Anterior cingulate cortex (tissue), 58 donors: ENCODE data around the gene ECI1.
A peak's percentile ranks its signal among the peaks of the same experiment; 100 is the strongest.

Source experiments
- DNase-seq, 58 donors: peaks; one replicate each; lab custom pipeline; 2025; lab: John Stamatoyannopoulos, UW

The ECI1 gene, protein sequence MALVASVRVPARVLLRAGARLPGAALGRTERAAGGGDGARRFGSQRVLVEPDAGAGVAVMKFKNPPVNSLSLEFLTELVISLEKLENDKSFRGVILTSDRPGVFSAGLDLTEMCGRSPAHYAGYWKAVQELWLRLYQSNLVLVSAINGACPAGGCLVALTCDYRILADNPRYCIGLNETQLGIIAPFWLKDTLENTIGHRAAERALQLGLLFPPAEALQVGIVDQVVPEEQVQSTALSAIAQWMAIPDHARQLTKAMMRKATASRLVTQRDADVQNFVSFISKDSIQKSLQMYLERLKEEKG

DNA sequence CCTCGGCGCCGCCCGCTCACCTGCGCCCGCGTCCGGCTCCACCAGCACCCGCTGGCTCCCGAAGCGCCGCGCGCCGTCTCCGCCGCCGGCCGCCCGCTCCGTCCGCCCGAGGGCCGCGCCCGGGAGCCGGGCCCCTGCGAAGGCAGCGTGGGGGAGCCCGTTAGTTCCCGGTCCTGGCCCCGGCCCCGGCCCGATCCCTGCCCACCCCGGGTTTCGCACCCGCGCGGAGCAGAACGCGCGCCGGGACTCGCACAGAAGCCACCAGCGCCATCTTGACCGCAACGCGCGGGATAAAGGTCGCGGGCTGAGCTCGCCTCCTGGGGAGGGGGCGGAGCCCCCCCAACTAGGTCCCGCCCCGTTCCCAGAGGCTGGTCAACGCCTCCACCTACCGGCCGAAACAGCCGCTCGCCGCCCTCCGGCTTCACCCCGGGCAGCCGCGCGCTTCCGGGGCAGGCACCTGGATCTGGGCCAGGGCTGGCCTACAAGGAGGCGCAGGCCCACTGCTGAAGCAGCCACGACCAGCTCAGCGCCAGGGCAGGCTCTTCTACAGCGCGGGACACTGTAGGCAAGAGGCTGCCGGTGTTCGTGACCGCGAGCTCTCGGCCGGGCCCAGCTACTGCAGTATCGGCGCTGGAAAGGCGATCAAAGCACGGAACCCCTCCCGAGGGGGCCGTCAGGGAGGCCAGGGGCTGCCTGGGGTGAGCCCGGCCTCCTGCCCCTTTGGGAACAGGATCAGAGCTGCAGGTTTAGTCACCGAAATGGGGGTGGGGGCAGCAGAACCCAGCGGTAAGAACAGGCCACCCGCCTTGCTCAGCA lies at the start of gene ECI1:
Gene ECI1, minus strand, starts transcription at position 292 of the 816 bp plus-strand sequence. Its CDS starts 21 bp downstream, at position 271.
- peak; percentile 35 to 96 (median 88) for DNase-seq

GRCh38 chr16:2299915-2300192 lies 48.5 kb upstream of the ECI1 start:
- no peak for DNase-seq

DNA sequence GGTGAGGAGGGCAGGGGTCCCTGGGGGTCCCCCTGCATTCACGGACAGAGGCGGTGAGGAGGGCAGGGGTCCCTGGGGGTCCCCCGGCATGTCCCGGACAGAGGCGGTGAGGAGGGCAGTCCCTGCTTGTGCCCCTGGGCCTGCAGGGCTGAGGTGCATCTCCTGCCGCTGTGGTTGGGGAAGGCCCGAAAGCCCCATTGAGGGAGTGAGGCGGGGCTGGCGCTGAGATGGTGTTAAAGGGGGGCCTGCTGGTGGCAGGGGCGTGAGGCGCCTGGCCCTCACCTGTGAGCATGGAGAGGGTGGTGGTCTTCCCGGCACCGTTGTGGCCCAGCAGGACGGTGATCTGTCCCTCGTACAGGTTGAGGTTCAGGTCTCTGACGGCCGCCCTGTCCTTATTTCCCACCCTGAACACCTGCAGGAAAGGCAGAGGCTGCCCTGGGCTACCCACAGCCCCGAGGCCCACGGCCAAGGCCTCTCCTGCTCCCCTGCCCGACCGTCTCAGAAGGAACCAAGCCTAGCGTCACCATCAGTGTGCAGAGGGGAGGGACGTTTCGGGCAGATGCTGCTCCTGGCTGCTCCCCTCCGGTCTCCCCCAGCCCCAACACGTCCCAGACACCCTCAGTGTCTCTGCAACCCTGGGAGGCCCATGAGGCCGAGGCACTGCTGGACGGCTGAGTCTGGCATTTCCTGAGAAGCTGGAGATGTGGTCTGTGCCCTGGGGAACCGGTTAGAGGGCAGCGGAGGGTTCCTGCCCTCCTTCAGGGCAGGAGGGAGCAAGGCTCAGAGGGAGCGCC lies 47.9 kb upstream of the ECI1 start:
- no peak for DNase-seq

- DNase-seq: no peak
These were observed 47.2 kb upstream of the ECI1 start for GRCh38 chr16:2298621-2299020.

- no peak for DNase-seq
These were observed 46.1 kb upstream of the ECI1 start for GRCh38 chr16:2297506-2297860.

DNA sequence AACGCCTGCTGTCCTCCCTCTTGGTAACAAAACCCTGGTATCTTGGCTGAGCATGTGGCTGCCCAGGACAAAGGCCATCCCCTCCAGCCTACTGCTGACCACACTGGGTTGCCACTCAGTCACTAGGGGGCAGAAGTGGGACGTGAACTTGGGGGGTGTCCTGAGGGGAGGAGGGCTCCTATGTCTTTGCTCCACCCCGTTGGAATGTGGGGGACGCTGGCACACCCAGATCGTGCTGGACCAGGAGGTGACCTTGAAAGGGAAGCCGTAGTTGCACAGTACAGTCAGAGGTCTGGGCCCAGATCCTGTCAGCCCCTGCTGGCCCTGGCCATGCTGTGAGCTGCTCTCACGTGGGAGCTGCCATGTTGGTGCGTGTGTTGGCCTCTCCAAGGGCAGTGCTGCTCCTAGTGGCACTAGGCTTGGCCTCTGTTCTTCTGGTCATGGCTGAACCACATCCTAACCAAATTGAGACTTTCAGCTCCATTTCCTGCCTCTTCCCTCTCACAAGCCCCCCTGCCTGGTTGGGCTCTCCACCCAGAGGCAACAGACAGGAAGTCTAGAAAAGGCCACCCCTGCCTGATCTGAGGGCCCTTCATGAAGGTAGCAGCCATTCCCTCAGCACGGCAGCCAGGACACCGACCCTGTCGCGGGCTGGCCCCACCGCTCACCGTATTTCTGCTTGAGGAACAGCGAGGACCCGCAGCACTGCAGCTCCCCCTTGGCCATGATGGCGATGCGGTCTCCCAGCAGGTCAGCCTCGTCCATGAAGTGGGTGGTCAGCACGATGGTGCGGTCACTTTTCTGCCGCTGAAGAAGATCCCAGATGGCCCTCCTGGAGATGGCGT lies 45.5 kb upstream of the ECI1 start:
- no peak for DNase-seq

GRCh38 chr16:2295056-2295798 lies 43.8 kb upstream of the ECI1 start:
- DNase-seq: peak in 25 of 58 donors; percentile 6 to 65 (median 27)

DNA sequence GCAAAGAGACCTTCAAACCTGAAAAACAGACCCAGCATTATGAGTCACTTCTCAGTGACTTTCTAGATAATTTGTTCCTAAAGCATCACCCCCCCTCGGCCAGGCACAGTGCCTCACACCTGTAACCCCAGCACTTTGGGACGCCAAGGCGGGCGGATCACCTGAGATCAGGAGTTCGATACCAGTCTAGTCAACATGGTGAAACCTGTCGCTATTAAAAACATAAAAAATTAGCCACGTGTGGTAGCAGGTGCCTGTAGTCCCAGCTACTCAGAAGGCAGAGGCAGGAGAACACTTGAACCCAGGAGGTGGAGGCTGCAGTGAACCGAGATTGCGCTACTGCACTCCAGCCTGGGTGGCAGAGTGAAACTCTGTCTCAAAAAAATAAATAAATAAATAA lies 40.8 kb upstream of the ECI1 start:
- DNase-seq: no peak

GRCh38 chr16:2289282-2289681 lies 37.9 kb upstream of the ECI1 start:
- no peak for DNase-seq

GRCh38 chr16:2288726-2289125 lies 37.3 kb upstream of the ECI1 start:
- no peak for DNase-seq

DNA sequence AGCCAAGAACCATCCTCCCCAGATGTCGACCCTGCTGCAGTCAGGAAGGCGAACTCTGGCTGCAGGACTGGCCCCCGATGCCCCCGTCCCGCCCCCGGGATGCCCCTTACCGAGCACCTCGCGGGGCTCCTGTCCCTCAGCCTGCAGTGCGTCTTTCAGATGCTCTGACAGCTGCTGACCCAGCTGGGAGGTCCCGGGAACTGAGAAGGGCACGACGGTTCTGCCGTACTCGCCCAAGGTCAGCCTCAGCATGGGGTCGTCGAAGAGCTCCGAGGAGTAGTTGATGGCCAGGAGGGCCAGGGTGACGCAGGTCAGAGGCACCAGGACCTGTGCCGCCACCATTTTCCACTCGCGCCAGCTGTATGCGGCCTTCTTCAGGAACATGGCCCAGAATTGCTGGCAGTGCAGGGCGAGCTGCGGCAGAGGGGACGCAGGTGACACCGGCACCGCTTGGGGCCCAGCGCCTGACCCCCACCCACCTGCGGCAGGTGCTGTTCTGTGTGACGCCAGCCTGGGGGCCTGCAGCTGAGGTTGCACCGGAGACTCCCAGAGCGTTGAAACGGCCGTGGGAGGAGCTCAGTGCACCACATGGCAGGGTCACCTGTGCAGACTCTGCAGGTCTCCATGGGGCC lies 36.6 kb upstream of the ECI1 start:
- DNase-seq: no peak

GRCh38 chr16:2286550-2286949 lies 35.2 kb upstream of the ECI1 start:
- DNase-seq: no peak

DNA sequence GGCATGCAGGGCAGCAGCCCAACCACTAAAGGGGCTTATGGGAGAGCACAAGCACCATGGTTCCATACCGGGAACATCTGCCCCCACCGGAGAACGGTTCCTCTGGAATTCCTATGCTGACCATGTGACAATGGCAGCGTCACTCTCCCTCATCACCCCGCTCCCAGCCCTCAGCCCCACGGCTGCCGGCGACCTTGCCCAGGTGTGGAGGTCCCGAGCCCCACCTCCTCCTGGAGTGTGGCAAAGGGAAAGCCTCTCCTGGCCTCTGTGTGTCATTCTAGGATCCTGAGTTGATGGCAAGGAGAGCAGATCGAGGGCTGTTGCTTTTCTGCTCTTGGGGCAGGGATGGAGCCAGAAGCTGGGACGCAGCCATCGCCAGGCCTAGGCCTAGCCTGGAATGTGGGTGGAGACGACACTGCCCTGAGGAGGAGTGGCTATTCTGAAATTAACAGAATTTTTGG lies 34.4 kb upstream of the ECI1 start:
- no peak for DNase-seq

DNA sequence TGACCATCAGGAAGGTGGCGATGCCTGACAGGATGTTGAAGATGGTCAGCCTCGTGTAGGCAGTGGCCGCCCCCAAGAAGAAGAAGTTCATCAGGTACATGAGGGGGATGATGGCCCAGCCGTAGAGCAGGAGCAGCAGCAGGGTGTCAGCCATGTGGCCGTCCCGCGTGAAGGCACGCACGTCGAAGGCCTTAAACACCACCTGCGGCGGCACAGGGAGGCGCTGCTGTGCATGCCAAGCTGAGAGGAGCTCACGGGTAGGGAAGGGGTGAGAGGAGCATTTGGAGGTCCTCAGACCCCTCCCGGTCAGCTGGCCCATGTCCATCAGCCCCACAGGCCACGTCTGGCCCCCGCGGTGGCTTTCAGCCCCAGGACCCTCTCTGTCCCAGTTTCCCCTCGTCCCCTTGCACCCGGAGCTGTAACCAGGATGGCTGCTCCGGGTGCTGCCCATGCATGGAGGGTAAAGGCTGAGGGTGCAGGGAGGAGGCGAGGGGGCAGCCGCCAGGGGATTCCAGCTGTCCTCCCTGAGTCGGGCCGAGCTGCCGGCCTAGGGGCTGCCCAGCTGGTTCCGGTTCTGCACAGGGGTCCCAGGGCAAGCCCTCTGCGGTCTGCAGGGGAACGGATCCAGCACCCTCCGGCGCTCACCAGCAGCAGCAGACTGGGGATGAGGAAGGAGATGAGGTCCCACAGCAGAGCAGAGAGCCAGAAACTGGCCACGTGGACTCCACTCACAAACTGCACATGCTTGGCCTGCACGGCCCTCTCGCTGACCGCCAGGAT lies 33.6 kb upstream of the ECI1 start:
- DNase-seq: no peak

DNA sequence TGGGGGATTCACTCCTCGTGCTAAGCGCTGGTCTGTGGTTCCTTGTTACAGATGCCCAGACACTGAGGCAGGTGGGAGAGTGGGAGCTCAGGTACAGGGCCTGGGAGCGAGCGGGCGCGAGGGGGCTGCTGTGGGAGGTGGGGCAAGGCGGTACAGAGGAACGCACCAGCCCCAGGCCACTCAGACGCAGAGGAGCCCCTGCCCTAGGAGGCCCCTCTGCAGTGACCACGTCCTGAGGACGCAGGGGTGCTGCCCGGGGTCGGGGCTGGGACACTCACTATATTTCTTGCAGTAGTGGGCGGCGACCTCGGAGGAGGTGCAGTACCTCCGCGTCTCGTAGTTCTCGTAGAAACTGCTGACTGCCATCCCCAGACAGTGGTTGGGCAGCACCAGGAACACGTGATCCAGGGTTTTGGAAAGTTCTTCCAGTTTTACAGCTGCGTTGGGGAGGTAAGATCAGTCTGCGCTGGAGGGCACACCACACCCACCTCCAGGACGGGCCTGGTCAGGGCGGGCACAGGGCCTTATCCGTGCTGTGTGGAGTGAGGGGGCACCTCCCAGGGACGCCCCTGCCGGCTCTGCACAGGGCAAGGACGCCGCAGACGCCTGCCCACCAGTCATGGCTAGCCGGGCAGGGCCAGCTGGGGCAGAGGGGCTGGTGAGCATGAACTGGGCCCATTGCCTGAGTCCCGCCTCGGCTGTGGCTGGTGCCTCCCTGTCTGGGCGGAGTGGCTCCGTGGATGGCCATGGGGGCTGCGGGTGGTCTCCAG lies 32.8 kb upstream of the ECI1 start:
- no peak for DNase-seq

DNA sequence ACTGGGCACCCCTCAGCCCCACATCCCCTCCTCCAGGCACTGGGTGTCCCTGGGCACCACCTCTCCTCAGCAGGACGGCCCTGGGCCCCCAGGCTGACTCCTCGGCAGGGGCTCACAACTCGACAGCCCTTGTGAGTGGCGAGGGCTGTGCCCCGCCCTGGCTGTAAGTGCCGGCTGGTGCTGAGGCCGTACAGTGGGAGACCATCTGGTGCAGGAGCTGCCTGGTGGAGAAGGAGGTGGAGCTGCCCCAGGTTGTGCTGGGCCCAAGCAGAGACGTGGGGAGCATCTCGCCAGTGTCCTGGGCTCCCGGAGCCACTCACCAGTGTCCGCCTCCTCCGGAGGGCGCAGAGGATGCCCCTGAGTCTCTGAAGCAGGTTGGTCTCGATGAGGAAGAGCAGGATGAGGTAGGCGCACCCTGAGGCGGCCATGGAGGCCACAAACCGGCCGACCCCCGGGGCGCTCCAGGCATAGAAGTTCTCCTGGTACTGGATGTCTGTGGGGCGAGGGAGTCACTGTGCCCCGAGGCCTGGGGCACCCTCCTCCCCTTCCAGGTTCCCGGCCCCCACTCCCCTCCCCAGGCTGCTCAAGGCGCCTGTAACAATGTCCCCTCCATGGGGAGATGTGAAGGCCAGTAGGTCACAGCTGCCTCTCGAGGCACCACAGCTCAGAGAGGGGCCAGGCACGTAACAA lies 31.6 kb upstream of the ECI1 start:
- no peak for DNase-seq

DNA sequence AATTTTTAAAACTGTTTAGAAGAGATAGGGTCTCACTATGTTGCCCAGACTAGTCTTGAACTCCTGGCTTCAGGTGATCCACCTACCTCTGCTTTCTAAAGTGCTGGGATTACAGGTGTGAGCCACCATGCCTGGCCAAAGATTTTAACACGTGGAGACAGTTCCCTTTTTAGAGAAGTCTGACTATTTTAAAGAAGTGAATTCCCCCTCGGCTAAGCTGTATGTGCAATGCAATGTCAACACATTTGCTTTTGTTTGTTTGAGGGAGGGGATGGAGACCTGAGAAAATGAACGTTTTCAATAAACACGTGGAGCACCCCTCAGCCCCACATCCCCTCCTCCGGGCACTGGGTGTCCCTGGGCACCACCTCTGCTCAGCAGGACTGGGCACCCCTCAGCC lies 30.9 kb upstream of the ECI1 start:
- no peak for DNase-seq
